ENCODE measurements around the gene SGIP1.

Gene SGIP1

DNA sequence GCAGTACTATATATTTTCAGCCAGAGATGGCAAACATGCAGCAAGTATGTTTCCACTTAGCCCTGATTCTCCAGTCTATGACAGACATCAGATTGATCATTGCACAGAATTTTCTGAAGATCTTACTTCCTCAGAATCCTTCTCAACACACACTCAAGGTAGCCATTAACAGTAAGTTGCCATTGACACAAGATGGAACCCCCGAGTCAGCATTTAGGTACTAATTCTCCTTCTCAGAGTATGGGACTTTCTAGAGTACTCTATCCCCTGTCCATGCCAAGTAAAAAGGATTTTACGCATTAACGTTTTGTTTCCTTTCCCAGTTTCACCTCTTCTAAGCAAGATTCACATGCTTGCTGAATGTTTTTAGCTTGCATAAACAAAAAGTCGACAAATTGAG lies 63.5 kb downstream of the SGIP1 start:
- no peak for DNase-seq
- H4K91ac ChIP-seq (ENCODE audit: low read depth, low read length) = no peak overlapping the region
- H2BK120ac ChIP-seq (ENCODE audit: insufficient read depth, low read length, poor library complexity) = no peak overlapping the region
- no peak overlapping the region for H2AFZ ChIP-seq (ENCODE audit: insufficient read depth, low read length, poor library complexity)
- no peak overlapping the region for H3K4me2 ChIP-seq (ENCODE audit: low read length)
- H3K18ac ChIP-seq (ENCODE audit: low read length) = no peak overlapping the region
- H3K4me1 ChIP-seq (ENCODE audit: control insufficient read depth in 1 of 2, insufficient read depth in 2 of 2, low read length in 2 of 2) = peaks cover 3 to 4% of the 10 kb centered on the region in 2 experiments
- no peaks in the 10 kb centered on the region for H3K79me1 ChIP-seq (ENCODE audit: low read length)
- H4K8ac ChIP-seq (ENCODE audit: low read depth, low read length) = no peak overlapping the region
- H3K4me3 ChIP-seq (ENCODE audit: low read depth, low read length) = no peak overlapping the region
- no peak overlapping the region for H3K14ac ChIP-seq (ENCODE audit: low read length)
- no peak overlapping the region for H2BK12ac ChIP-seq (ENCODE audit: low read length)
- H3K9ac ChIP-seq (ENCODE audit: low read length) = no peak overlapping the region
- H3K27me3 ChIP-seq (ENCODE audit: insufficient read depth, low read length) = no peaks in the 10 kb centered on the region
- no peaks in the 10 kb centered on the region for H3K79me2 ChIP-seq (ENCODE audit: control insufficient read depth, insufficient read depth, low read length, poor library complexity)
- H2BK5ac ChIP-seq (ENCODE audit: low read depth, low read length, poor library complexity) = no peak overlapping the region
- H2AK5ac ChIP-seq (ENCODE audit: low read length) = no peak overlapping the region
- WGBS (ENCODE audit: extremely low coverage, insufficient coverage, insufficient read length) = no CpG with 5 or more reads among the region's 4 CpGs
- H4K12ac ChIP-seq (ENCODE audit: low read depth, low read length) = no peak overlapping the region
- no peak overlapping the region for H3K27ac ChIP-seq (ENCODE audit: low read depth, low read length)
- no peak overlapping the region for H3K4ac ChIP-seq (ENCODE audit: low read depth, low read length)
- H3K36me3 ChIP-seq (ENCODE audit: control insufficient read depth in 1 of 2, insufficient read depth in 2 of 2, low read length in 2 of 2) = no peaks in the 10 kb centered on the region
- no peaks in the 10 kb centered on the region for H3K9me3 ChIP-seq (ENCODE audit: insufficient read depth, low read depth, low read length)
- H3K23ac ChIP-seq (ENCODE audit: low read length) = no peak overlapping the region

DNA sequence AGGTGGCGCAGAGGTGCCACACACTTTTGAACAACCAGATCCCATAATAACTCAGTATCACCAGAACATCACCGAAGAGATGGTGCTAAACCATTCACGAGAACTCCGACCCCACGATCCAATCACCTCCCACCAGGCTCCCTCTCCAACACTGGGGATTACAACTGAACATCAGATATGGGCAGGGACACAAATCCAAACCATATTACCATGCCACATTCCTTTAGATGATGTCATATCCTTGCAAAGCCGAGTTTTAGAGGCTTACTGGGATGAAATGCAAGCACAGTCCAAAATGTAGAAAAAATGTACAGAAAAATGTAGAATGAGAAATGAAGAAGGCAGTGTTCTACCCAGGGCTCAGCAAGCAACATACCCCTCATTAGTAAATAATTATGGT lies 64.7 kb downstream of the SGIP1 start:
- H3K4me2 ChIP-seq (ENCODE audit: low read length) = no peak overlapping the region
- no peak overlapping the region for H2AFZ ChIP-seq (ENCODE audit: insufficient read depth, low read length, poor library complexity)
- peaks cover 3 to 4% of the 10 kb centered on the region in 2 experiments for H3K4me1 ChIP-seq (ENCODE audit: control insufficient read depth in 1 of 2, insufficient read depth in 2 of 2, low read length in 2 of 2)
- H2BK120ac ChIP-seq (ENCODE audit: insufficient read depth, low read length, poor library complexity) = no peak overlapping the region
- H3K4me3 ChIP-seq (ENCODE audit: low read depth, low read length) = no peak overlapping the region
- no peak overlapping the region for H3K4ac ChIP-seq (ENCODE audit: low read depth, low read length)
- H3K79me2 ChIP-seq (ENCODE audit: control insufficient read depth, insufficient read depth, low read length, poor library complexity) = no peaks in the 10 kb centered on the region
- no peak overlapping the region for H3K27ac ChIP-seq (ENCODE audit: low read depth, low read length)
- H4K8ac ChIP-seq (ENCODE audit: low read depth, low read length) = no peak overlapping the region
- H3K27me3 ChIP-seq (ENCODE audit: insufficient read depth, low read length) = no peaks in the 10 kb centered on the region
- no peak overlapping the region for H4K12ac ChIP-seq (ENCODE audit: low read depth, low read length)
- H3K14ac ChIP-seq (ENCODE audit: low read length) = no peak overlapping the region
- H2BK12ac ChIP-seq (ENCODE audit: low read length) = no peak overlapping the region
- no peak overlapping the region for H3K18ac ChIP-seq (ENCODE audit: low read length)
- no peaks in the 10 kb centered on the region for H3K9me3 ChIP-seq (ENCODE audit: insufficient read depth, low read depth, low read length)
- H3K9ac ChIP-seq (ENCODE audit: low read length) = no peak overlapping the region
- H4K91ac ChIP-seq (ENCODE audit: low read depth, low read length) = peak overlapping the region; percentile 32
- H3K36me3 ChIP-seq (ENCODE audit: control insufficient read depth in 1 of 2, insufficient read depth in 2 of 2, low read length in 2 of 2) = no peaks in the 10 kb centered on the region
- H3K79me1 ChIP-seq (ENCODE audit: low read length) = no peaks in the 10 kb centered on the region
- H2BK5ac ChIP-seq (ENCODE audit: low read depth, low read length, poor library complexity) = no peak overlapping the region
- no peak overlapping the region for H2AK5ac ChIP-seq (ENCODE audit: low read length)
- no CpG with 5 or more reads among the region's 6 CpGs for WGBS (ENCODE audit: extremely low coverage, insufficient coverage, insufficient read length)
- peak in 1 of 2 donors; percentile 47 for DNase-seq
- H3K23ac ChIP-seq (ENCODE audit: low read length) = no peak overlapping the region

DNA sequence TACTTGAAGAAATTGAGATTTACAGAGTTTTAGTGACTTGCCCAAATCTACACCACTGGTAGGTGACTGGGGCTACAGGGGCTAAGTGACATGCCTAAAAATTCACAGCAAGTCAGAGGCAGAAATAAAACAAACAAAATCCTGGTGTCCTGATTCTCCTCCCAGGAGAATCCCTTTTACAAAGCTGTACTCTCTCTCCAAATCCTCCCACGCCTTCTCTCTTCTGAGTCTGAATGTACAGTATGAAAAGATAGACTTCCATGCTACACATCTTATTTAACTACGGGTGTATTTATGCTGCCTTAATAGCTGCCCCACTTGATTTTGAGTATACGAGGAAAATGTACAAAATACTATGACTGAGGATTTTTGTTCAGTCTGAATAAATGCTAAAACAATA lies 65.4 kb downstream of the SGIP1 start:
- Histone ChIP-seq H3K4me1 (ENCODE audit: control insufficient read depth in 1 of 2, insufficient read depth in 2 of 2, low read length in 2 of 2) (peaks cover 3 to 4% of the 10 kb centered on the region in 2 experiments), H3K4me2 (ENCODE audit: low read length) (no peak overlapping the region), H3K79me1 (ENCODE audit: low read length) (no peaks in the 10 kb centered on the region), H3K9me3 (ENCODE audit: insufficient read depth, low read depth, low read length) (no peaks in the 10 kb centered on the region), H3K79me2 (ENCODE audit: control insufficient read depth, insufficient read depth, low read length, poor library complexity) (no peaks in the 10 kb centered on the region), H3K27ac (ENCODE audit: low read depth, low read length) (no peak overlapping the region), H3K36me3 (ENCODE audit: control insufficient read depth in 1 of 2, insufficient read depth in 2 of 2, low read length in 2 of 2) (no peaks in the 10 kb centered on the region), H3K14ac (ENCODE audit: low read length) (no peak overlapping the region), H3K18ac (ENCODE audit: low read length) (no peak overlapping the region), H2BK120ac (ENCODE audit: insufficient read depth, low read length, poor library complexity) (no peak overlapping the region), H4K8ac (ENCODE audit: low read depth, low read length) (no peak overlapping the region), H3K23ac (ENCODE audit: low read length) (no peak overlapping the region), H3K4me3 (ENCODE audit: low read depth, low read length) (no peak overlapping the region), H2AK5ac (ENCODE audit: low read length) (no peak overlapping the region), H2BK12ac (ENCODE audit: low read length) (no peak overlapping the region), H2AFZ (ENCODE audit: insufficient read depth, low read length, poor library complexity) (no peak overlapping the region), H3K9ac (ENCODE audit: low read length) (no peak overlapping the region), H4K91ac (ENCODE audit: low read depth, low read length) (no peak overlapping the region), H4K12ac (ENCODE audit: low read depth, low read length) (no peak overlapping the region), H2BK5ac (ENCODE audit: low read depth, low read length, poor library complexity) (no peak overlapping the region), H3K4ac (ENCODE audit: low read depth, low read length) (no peak overlapping the region), H3K27me3 (ENCODE audit: insufficient read depth, low read length) (no peaks in the 10 kb centered on the region)
- no peak for DNase-seq
- WGBS (ENCODE audit: extremely low coverage, insufficient coverage, insufficient read length) = no CpG with 5 or more reads among the region's 3 CpGs

DNA sequence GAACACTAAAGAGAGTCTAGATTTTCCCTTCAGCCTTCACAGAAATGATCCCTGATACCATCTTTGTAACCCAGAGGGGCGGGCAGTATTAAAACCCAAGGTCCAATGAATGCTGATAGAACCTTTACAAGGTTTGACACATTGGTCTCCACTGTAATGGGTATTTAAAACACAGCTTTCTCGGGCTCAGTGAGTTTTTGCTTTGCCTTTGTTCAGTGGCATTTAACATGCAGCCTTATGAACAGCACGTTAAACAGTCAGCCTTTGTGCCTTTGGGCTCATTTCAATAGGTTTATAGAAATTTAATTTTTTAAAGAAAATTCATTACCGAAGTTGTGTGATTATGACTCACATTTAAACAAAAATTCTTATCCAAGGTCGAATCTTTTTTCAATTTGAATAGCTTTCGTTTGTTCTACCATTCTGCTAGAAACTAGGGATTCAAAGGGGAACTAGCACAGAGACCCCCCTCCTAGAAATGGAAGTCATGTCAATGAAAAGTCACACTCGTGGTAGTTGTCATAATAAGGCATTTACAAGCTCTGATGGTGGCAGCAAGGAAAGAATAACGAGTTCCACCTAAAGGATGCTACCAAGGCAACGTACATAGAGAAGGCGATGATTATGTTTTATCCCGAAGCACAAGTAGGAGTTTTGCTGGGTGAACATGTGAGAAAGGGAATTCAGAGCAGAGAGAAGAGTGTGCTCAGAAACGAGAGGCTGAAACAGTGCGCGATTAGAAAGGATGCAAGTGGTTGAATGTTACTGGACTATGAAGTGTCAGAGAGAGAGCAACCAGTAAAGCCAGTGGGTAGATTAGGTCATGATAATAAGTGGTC lies 66.2 kb downstream of the SGIP1 start:
- no CpG with 5 or more reads among the region's 14 CpGs for WGBS (ENCODE audit: extremely low coverage, insufficient coverage, insufficient read length)
- no peak overlapping the region for H3K4me3 ChIP-seq (ENCODE audit: low read depth, low read length)
- no peaks in the 10 kb centered on the region for H3K9me3 ChIP-seq (ENCODE audit: insufficient read depth, low read depth, low read length)
- H2BK5ac ChIP-seq (ENCODE audit: low read depth, low read length, poor library complexity) = no peak overlapping the region
- H2AK5ac ChIP-seq (ENCODE audit: low read length) = no peak overlapping the region
- H3K14ac ChIP-seq (ENCODE audit: low read length) = no peak overlapping the region
- no peaks in the 10 kb centered on the region for H3K36me3 ChIP-seq (ENCODE audit: control insufficient read depth in 1 of 2, insufficient read depth in 2 of 2, low read length in 2 of 2)
- H3K4me1 ChIP-seq (ENCODE audit: control insufficient read depth in 1 of 2, insufficient read depth in 2 of 2, low read length in 2 of 2) = peaks cover 3 to 4% of the 10 kb centered on the region in 2 experiments
- no peak overlapping the region for H3K23ac ChIP-seq (ENCODE audit: low read length)
- H3K27me3 ChIP-seq (ENCODE audit: insufficient read depth, low read length) = no peaks in the 10 kb centered on the region
- H3K79me2 ChIP-seq (ENCODE audit: control insufficient read depth, insufficient read depth, low read length, poor library complexity) = no peaks in the 10 kb centered on the region
- H3K9ac ChIP-seq (ENCODE audit: low read length) = no peak overlapping the region
- H3K4me2 ChIP-seq (ENCODE audit: low read length) = no peak overlapping the region
- H4K8ac ChIP-seq (ENCODE audit: low read depth, low read length) = no peak overlapping the region
- no peaks in the 10 kb centered on the region for H3K79me1 ChIP-seq (ENCODE audit: low read length)
- no peak overlapping the region for H3K27ac ChIP-seq (ENCODE audit: low read depth, low read length)
- no peak overlapping the region for H2AFZ ChIP-seq (ENCODE audit: insufficient read depth, low read length, poor library complexity)
- no peak overlapping the region for H4K91ac ChIP-seq (ENCODE audit: low read depth, low read length)
- no peak overlapping the region for H3K4ac ChIP-seq (ENCODE audit: low read depth, low read length)
- H2BK120ac ChIP-seq (ENCODE audit: insufficient read depth, low read length, poor library complexity) = no peak overlapping the region
- no peak for DNase-seq
- H3K18ac ChIP-seq (ENCODE audit: low read length) = no peak overlapping the region
- H2BK12ac ChIP-seq (ENCODE audit: low read length) = no peak overlapping the region
- H4K12ac ChIP-seq (ENCODE audit: low read depth, low read length) = no peak overlapping the region

All from trophoblast cell (in vitro differentiated cells and primary cell).